H1 (cell line): ENCODE data around the gene PTPRJ. TPM values are rescaled to one million over a fixed set of nuclear protein-coding genes. Genes with fewer than 3 reads are reported as not detected.

Source experiments
- CTCF ChIA-PET: fragments of 300-600 bp; sonication (Branson Sonifier 250); formaldehyde crosslinking; loops from one replicate; lab custom pipeline; 2021; ENCODE audit not compliant: partially characterized antibody; lab: Charles Lee
- POLR2A ChIA-PET: fragments of 300-600 bp; sonication (Branson Sonifier 250); formaldehyde crosslinking; loops from one replicate; lab custom pipeline; 2021; ENCODE audit warnings: inconsistent platforms; ENCODE audit not compliant: partially characterized antibody; lab: Charles Lee
- DNase-seq, 2 experiments: peaks; one replicate each; pipeline versions ENCODE4 v3.0.0 to v3.0.0-alpha.2; 2010 to 2022; ENCODE audit warnings: low spot score in 2 of 2, low read depth in 1 of 2, mixed read lengths in 1 of 2
- FAIRE-seq: peaks from 2 replicates; lab custom pipeline; 2011; peaks lifted over from hg19 to GRCh38; lab: Jason Lieb, UNC
- H2AFZ ChIP-seq: 2 replicates; pipeline ENCODE4 v1.8.1; 2012; ENCODE audit warnings: low read length, inconsistent platforms
- H2AK5ac ChIP-seq: 2 replicates; pipeline ENCODE4 v1.6.1; 2013; ENCODE audit warnings: low read depth, low read length
- H2BK120ac ChIP-seq: replicated peaks from 2 replicates; pipeline ENCODE3; 2013; ENCODE audit warnings: low read depth, low read length, inconsistent platforms
- H2BK12ac ChIP-seq: 2 replicates; pipeline ENCODE4 v1.6.1; 2013; ENCODE audit warnings: low read depth, low read length
- H2BK15ac ChIP-seq: 2 replicates; pipeline ENCODE4 v1.6.1; 2013; ENCODE audit warnings: low read length
- H2BK20ac ChIP-seq: 2 replicates; pipeline ENCODE4 v1.6.1; 2013; ENCODE audit warnings: low read length
- H2BK5ac ChIP-seq: 2 replicates; pipeline ENCODE4 v1.6.1; 2013; ENCODE audit warnings: low read depth, low read length
- H3K14ac ChIP-seq: 2 replicates; pipeline ENCODE4 v1.6.1; 2013; ENCODE audit warnings: inconsistent platforms; ENCODE audit not compliant: insufficient read length
- H3K18ac ChIP-seq: 2 replicates; pipeline ENCODE4 v1.6.1; 2013; ENCODE audit warnings: low read length; ENCODE audit errors: extremely low read depth
- H3K23ac ChIP-seq: 2 replicates; pipeline ENCODE4 v1.6.1; 2013; ENCODE audit warnings: inconsistent platforms; ENCODE audit not compliant: insufficient read length
- H3K23me2 ChIP-seq: 2 replicates; pipeline ENCODE4 v1.6.1; 2013; ENCODE audit warnings: low read depth, low read length
- H3K27ac ChIP-seq: 2 replicates; pipeline ENCODE4 v1.6.1; 2011; ENCODE audit warnings: low read depth, low read length, inconsistent platforms
- H3K27me3 ChIP-seq, 4 experiments: replicated peaks in 1 of 4; 1 replicate in 1 of 4; 2 replicates in 3 of 4; pipeline versions ENCODE4 v1.6.1 to v1.8.1; 2011 to 2013; ENCODE audit warnings: low read length in 3 of 4, mild to moderate bottlenecking in 3 of 4, inconsistent platforms in 2 of 4, mixed read lengths in 2 of 4, moderate library complexity in 1 of 4; ENCODE audit not compliant: control insufficient read depth in 3 of 4, insufficient read depth in 3 of 4; ENCODE audit errors: extremely low read depth in 1 of 4
- H3K36me3 ChIP-seq, 4 experiments: 2 replicates each; pipeline versions ENCODE4 v1.6.1 to v1.8.1; 2011 to 2013; ENCODE audit warnings: mild to moderate bottlenecking in 4 of 4, low read length in 3 of 4, moderate library complexity in 2 of 4, control low read depth in 1 of 4, inconsistent platforms in 1 of 4; ENCODE audit not compliant: insufficient read depth in 4 of 4, control insufficient read depth in 2 of 4
- H3K4ac ChIP-seq: replicated peaks from 2 replicates; pipeline ENCODE3; 2013; ENCODE audit warnings: low read length, low read depth, mixed read lengths, inconsistent platforms; ENCODE audit not compliant: insufficient read length
- H3K4me1 ChIP-seq, 4 experiments: replicated peaks in 1 of 4; 1 replicate in 1 of 4; 2 replicates in 3 of 4; pipeline versions ENCODE4 v1.6.1 to v1.8.1; 2011 to 2013; ENCODE audit warnings: low read length in 3 of 4, inconsistent platforms in 2 of 4, mixed read lengths in 1 of 4; ENCODE audit not compliant: insufficient read depth in 4 of 4, control insufficient read depth in 3 of 4
- H3K4me2 ChIP-seq, 2 experiments: 2 replicates each; pipeline versions ENCODE4 v1.6.1 to v1.8.1; 2011 to 2013; ENCODE audit warnings: low read depth in 2 of 2, low read length in 2 of 2, control low read depth in 1 of 2, inconsistent platforms in 1 of 2, mild to moderate bottlenecking in 1 of 2; ENCODE audit not compliant: insufficient read depth in 1 of 2
- H3K4me3 ChIP-seq, 4 experiments: fragments of 200-600, 300-600 bp in 1 of 4; sonication (generic), shearing (Covaris generic), sonication (Bioruptor Twin) in 1 of 4; 2 replicates each; pipeline versions ENCODE4 v1.5.1 to v1.8.1; 2011 to 2016; ENCODE audit warnings: low read length in 4 of 4, low read depth in 3 of 4, control low read depth in 2 of 4, inconsistent platforms in 2 of 4, mild to moderate bottlenecking in 2 of 4, mixed read lengths in 1 of 4, moderate library complexity in 1 of 4; ENCODE audit not compliant: insufficient read depth in 2 of 4; ENCODE audit errors: extremely low read depth in 1 of 4
- H3K56ac ChIP-seq: replicated peaks from 2 replicates; pipeline ENCODE3; 2013; ENCODE audit warnings: low read depth, mild to moderate bottlenecking, mixed read lengths, low read length, inconsistent platforms; ENCODE audit not compliant: insufficient read length
- H3K79me1 ChIP-seq: 2 replicates; pipeline ENCODE4 v1.6.1; 2013; ENCODE audit warnings: low read depth, low read length, control low read depth
- H3K79me2 ChIP-seq, 2 experiments: 2 replicates each; pipeline versions ENCODE4 v1.6.1 to v1.8.1; 2012 to 2013; ENCODE audit warnings: low read length in 2 of 2, mild to moderate bottlenecking in 2 of 2, inconsistent platforms in 1 of 2; ENCODE audit not compliant: insufficient read depth in 2 of 2, control insufficient read depth in 1 of 2
- H3K9ac ChIP-seq, 4 experiments: replicated peaks in 1 of 4; 1 replicate in 1 of 4; 2 replicates in 3 of 4; pipeline versions ENCODE4 v1.6.1 to v1.8.1; 2011 to 2013; ENCODE audit warnings: low read depth in 3 of 4, low read length in 3 of 4, control low read depth in 2 of 4, mild to moderate bottlenecking in 2 of 4, moderate library complexity in 2 of 4, inconsistent platforms in 1 of 4; ENCODE audit errors: extremely low read depth in 1 of 4
- H3K9me3 ChIP-seq, 2 experiments: 2 replicates each; pipeline versions ENCODE4 v1.6.1 to v1.8.1; 2012 to 2013; ENCODE audit warnings: mild to moderate bottlenecking in 2 of 2, moderate library complexity in 2 of 2, control low read depth in 1 of 2, inconsistent platforms in 1 of 2, low read depth in 1 of 2, low read length in 1 of 2, mixed read lengths in 1 of 2; ENCODE audit not compliant: insufficient read depth in 2 of 2
- H4K20me1 ChIP-seq, 2 experiments: replicated peaks in 1 of 2; 2 replicates each; pipeline versions ENCODE3 to v1.8.1; 2011 to 2013; ENCODE audit warnings: inconsistent platforms in 2 of 2, low read length in 2 of 2, mild to moderate bottlenecking in 1 of 2; ENCODE audit not compliant: insufficient read depth in 2 of 2, control insufficient read depth in 1 of 2
- H4K5ac ChIP-seq: 2 replicates; pipeline ENCODE4 v1.6.1; 2013; ENCODE audit warnings: low read length, low read depth, mixed read lengths, inconsistent platforms; ENCODE audit not compliant: insufficient read length
- H4K8ac ChIP-seq: 2 replicates; pipeline ENCODE4 v1.8.0; 2013; ENCODE audit warnings: mild to moderate bottlenecking, moderate library complexity, low read length, inconsistent platforms; ENCODE audit not compliant: insufficient read depth; ENCODE audit errors: extremely low read depth
- H4K91ac ChIP-seq: replicated peaks from 2 replicates; pipeline ENCODE3; 2013; ENCODE audit warnings: low read length, mixed read lengths, inconsistent platforms; ENCODE audit not compliant: insufficient read length
- CBX8 ChIP-seq: fragments of 300-800, 300-1000 bp; sonication (generic); IDR thresholded peaks from 2 replicates; pipeline ENCODE4 v1.7.1; 2016; ENCODE audit warnings: low read depth, low read length, borderline replicate concordance
- GABPA ChIP-seq: IDR thresholded peaks from 2 replicates; pipeline ENCODE4 v1.6.1; 2011; ENCODE audit warnings: mild to moderate bottlenecking, low read length, moderate library complexity, borderline replicate concordance; ENCODE audit not compliant: insufficient read depth
- POLR2A ChIP-seq, 2 experiments: IDR thresholded peaks; 1 replicate in 1 of 2; 2 replicates in 1 of 2; pipeline ENCODE4 v1.6.1; 2011; ENCODE audit warnings: low read depth in 2 of 2, low read length in 2 of 2, mild to moderate bottlenecking in 2 of 2; ENCODE audit errors: control extremely low read depth in 1 of 2
- RAD21 ChIP-seq, 2 experiments: IDR thresholded peaks in 1 of 2; conservative IDR thresholded peaks in 1 of 2; 2 replicates each; pipeline ENCODE4 v1.6.1; 2011; ENCODE audit warnings: low read depth in 2 of 2, low read length in 2 of 2, improper control_type of control experiment in 1 of 2, inconsistent platforms in 1 of 2, mild to moderate bottlenecking in 1 of 2, moderate library complexity in 1 of 2
- WGBS, 2 experiments: shearing (Covaris generic) in 1 of 2; methylation state at CpG; one replicate each; pipeline versions ENCODE4 v1.1.6 to v1.1.7; 2013 to 2015; ENCODE audit warnings: low lambda C conversion rate in 2 of 2, mixed read lengths in 2 of 2, inconsistent platforms in 1 of 2, low coverage in 1 of 2, missing lambda C conversion rate in 1 of 2; ENCODE audit not compliant: insufficient replicate concordance in 2 of 2, insufficient coverage in 1 of 2, insufficient read length in 1 of 2; ENCODE audit errors: extremely low coverage in 1 of 2, missing lambda C conversion rate in 1 of 2; 5-methylcytosine and 5-hydroxymethylcytosine counted together
- polyA plus RNA-seq, 7 experiments: library from polyadenylated mRNA; depleted of rRNA in 3 of 7; stranded (reverse) in 5 of 7; unstranded in 2 of 7; fragments of >200 nt in 5 of 7; fragments of 200-250 nt in 2 of 7; gene quantifications; 1 replicate in 5 of 7; 2 replicates in 1 of 7; 4 replicates in 1 of 7; pipeline versions ENCODE4 v1.2.1 to v1.2.3, GENCODE V29; 2011 to 2013; ENCODE audit warnings: missing spikeins in 2 of 7, mixed read lengths in 2 of 7
- total RNA-seq: library from RNA; stranded (reverse); fragmentation: NEBNext Ultra II Directional; extraction: Animal tissue kit (Norgen Biotek cat#: 25700); gene quantifications from 2 replicates; pipeline ENCODE4 v1.2.1, GENCODE V29; 2021

Gene PTPRJ
- total and polyA plus RNA-seq, 2 of the 8 experiments (the other 6 are each of a cell fraction or from before 2014, with no cell fraction given) = 4.4 to 22.6 TPM

DNA sequence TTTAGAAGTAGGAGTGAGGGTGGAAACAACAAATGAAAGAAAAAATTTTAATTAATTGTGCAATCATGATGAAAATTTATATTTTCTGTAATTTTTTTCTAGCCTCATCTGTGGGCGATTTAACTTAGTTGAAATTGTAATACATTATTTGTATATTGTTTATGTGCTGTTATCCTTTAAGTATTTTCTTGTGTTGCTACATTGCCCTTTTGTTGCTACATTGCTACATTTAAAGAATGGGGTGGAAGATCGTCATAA, 130.1 kb downstream of the PTPRJ start:
- no peak overlapping the region for H3K4me2 ChIP-seq
- H2BK12ac ChIP-seq = no peak overlapping the region
- no peaks in the 10 kb centered on the region for H3K36me3 ChIP-seq
- H2AK5ac ChIP-seq = no peak overlapping the region
- no peak overlapping the region for H3K18ac ChIP-seq
- H2BK120ac ChIP-seq = no peak overlapping the region
- CTCF ChIA-PET = interaction anchor here (0.6 to 10.1 kb wide), 10 partner anchors 9 to 390 kb away, joined by 3 to 172 read pairs (median 4); no protein-coding TSS in a partner anchor
- H3K79me1 ChIP-seq = no peaks in the 10 kb centered on the region; the same call in 1 of the 2 replicates
- H3K56ac ChIP-seq = no peak overlapping the region
- no peak overlapping the region for H3K9ac ChIP-seq
- H3K9me3 ChIP-seq = no peaks in the 10 kb centered on the region; a peak in 1 of 4 replicates
- no peak overlapping the region for H4K91ac ChIP-seq
- POLR2A ChIA-PET = no interaction called here
- no peaks in the 10 kb centered on the region for H3K23me2 ChIP-seq
- H3K4me1 ChIP-seq = peaks cover 0 to 5% (median 1%) of the 10 kb centered on the region in 4 experiments; a peak in 3 of 7 replicates
- H3K23ac ChIP-seq = no peak overlapping the region
- DNase-seq = no peak
- FAIRE-seq = no peak
- peaks cover 0 to 1% of the 10 kb centered on the region in 2 experiments for H4K20me1 ChIP-seq
- no peak overlapping the region for H4K5ac ChIP-seq
- H2BK20ac ChIP-seq = no peak overlapping the region
- no peak overlapping the region for H3K27ac ChIP-seq
- no peaks in the 10 kb centered on the region; a peak in 1 of 4 replicates for H3K79me2 ChIP-seq
- no peak overlapping the region for H3K4ac ChIP-seq
- no peaks in the 10 kb centered on the region for H3K27me3 ChIP-seq
- no peak overlapping the region for H2AFZ ChIP-seq
- no peak overlapping the region for H4K8ac ChIP-seq
- WGBS, 2 experiments = 85% methylated on average over 2 of the region's 2 CpGs; no CpG with 5 or more reads in 1 of the 2 experiments
- no peak overlapping the region for H2BK15ac ChIP-seq
- no peak overlapping the region for H3K4me3 ChIP-seq
- no peak overlapping the region for H2BK5ac ChIP-seq
- H3K14ac ChIP-seq = no peak overlapping the region
- TF ChIP-seq CBX8 (no peak), POLR2A (IDR thresholded peaks at IDR 0.05; ENCODE audit: control extremely low read depth in 1 of 2, low read depth in 2 of 2, low read length in 2 of 2) (no peak), GABPA (no peak), RAD21 (IDR thresholded peaks at IDR 0.05 in 1 of 2, conservative IDR thresholded peaks at IDR 0.05 in 1 of 2; ENCODE audit: low read depth in 2 of 2, low read length in 2 of 2) (no peak)
